ENCODE data around the gene INHBE.

The INHBE gene

DNA sequence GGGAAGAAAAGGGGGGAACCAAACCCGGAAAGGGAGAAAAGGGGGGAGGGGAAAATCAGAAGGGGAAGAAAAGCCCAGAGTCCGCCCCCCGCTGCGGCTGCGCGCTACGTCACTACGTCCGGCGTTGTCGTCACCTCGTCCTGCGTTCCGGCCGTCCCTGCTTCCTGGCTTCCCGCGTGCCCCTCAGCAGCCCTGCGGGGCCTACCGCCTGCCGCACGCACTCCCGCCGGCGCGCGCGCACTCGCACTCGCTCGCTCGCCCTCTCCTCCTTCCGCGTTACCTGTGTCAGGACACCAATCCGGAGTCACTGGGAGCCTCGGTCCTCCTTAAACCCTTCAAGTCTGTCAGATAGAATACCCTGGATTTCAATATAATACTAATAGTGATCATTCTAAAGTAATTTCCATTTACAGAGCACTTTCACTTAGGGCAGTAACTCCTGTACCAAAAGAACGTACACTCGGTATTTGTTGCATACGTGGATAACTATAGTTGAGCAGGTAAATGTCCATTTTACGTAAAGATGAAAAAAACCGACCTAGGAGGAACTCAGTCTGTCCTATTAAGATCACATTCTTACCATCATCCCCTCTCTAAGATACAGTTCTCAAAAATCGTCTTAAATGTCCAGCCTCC is 24.1 kb upstream of the INHBE start, which contains the start of gene R3HDM2:
Gene R3HDM2 (minus strand): TSS at position 113 of the 636 bp plus-strand sequence. CDS start 120,615 bp downstream, outside the sequence.
- ChIA-PET CTCF (interaction anchor here (6.8 kb wide), 1 partner anchor 23 kb away, joined by 45 read pairs; the partner anchor contains the start of gene INHBE), POLR2A (interaction anchor here (0.6 to 1.1 kb wide), 2 partner anchors 201 to 262 kb away, joined by 3 to 5 read pairs; partner anchors contain the start of gene SHMT2)
- Histone ChIP-seq H3K9me3 (ENCODE audit: control insufficient read depth, insufficient read depth, low read depth, low read length) (no peaks in the 10 kb centered on the region), H3K27ac (ENCODE audit: extremely low read depth, low read depth, low read length) (peak within 1 kb of the TSS; percentile 88), H3K4me3 (ENCODE audit: low read depth, low read length) (peak within 1 kb of the TSS; percentile 47), H3K4me1 (ENCODE audit: control insufficient read depth, insufficient read depth, low read length) (no peaks in the 10 kb centered on the region; the same call in 1 of the 2 replicates), H3K36me3 (ENCODE audit: control insufficient read depth in 2 of 2, insufficient read depth in 1 of 2, low read length in 2 of 2) (peaks cover 0 to under 1% of the 10 kb centered on the region in 2 experiments; a peak in 1 of 3 replicates)
- TF ChIP-seq ZBTB1 (tag by site-specific recombination; IDR thresholded peaks at IDR 0.05) (0 out of 2 replicates have a peak, but pooled peaks have one; percentile 22), ZNF223 (tag by site-specific recombination; IDR thresholded peaks at IDR 0.05) (no peak), ZEB2 (tag by site-specific recombination; IDR thresholded peaks at IDR 0.05) (peak; percentile 91), ZNF239 (tag by site-specific recombination; IDR thresholded peaks at IDR 0.05) (no peak), ZNF843 (tag by site-specific recombination; IDR thresholded peaks at IDR 0.05) (0 out of 2 replicates have a peak, but pooled peaks have one; percentile 29), ZNF626 (tag by site-specific recombination; IDR thresholded peaks at IDR 0.05) (no peak), KLF1 (tag by site-specific recombination; IDR thresholded peaks at IDR 0.05) (no peak; the same call in 1 of the 2 replicates), ZNF292 (tag by site-specific recombination; IDR thresholded peaks at IDR 0.05; ENCODE audit: borderline replicate concordance, low read depth) (no peak), ZNF26 (tag by site-specific recombination; IDR thresholded peaks at IDR 0.05) (no peak), GFI1B (tag by site-specific recombination; IDR thresholded peaks at IDR 0.05) (no peak), ZNF654 (tag by site-specific recombination; IDR thresholded peaks at IDR 0.05; ENCODE audit: low read depth) (no peak), ZNF529 (tag by site-specific recombination; IDR thresholded peaks at IDR 0.05; ENCODE audit: insufficient replicate concordance) (no peak), ZNF155 (tag by site-specific recombination; IDR thresholded peaks at IDR 0.05) (no peak), ZNF549 (tag by site-specific recombination; IDR thresholded peaks at IDR 0.05) (no peak), ZNF354C (tag by site-specific recombination; IDR thresholded peaks at IDR 0.05; ENCODE audit: borderline replicate concordance, low read depth) (no peak), ZNF341 (tag by site-specific recombination; IDR thresholded peaks at IDR 0.05; ENCODE audit: low read depth) (peak; percentile 76), ZNF423 (tag by site-specific recombination; IDR thresholded peaks at IDR 0.05) (no peak), ZNF623 (tag by site-specific recombination; IDR thresholded peaks at IDR 0.05) (no peak), ZNF521 (tag by site-specific recombination; IDR thresholded peaks at IDR 0.05) (no peak), ZNF174 (tag by site-specific recombination; IDR thresholded peaks at IDR 0.05) (no peak), ZNF362 (tag by site-specific recombination; IDR thresholded peaks at IDR 0.05) (no peak), ZNF2 (tag by site-specific recombination; IDR thresholded peaks at IDR 0.05) (peak; percentile 72), ZIC2 (tag by site-specific recombination; IDR thresholded peaks at IDR 0.05) (peak; percentile 91), HOXA7 (CRISPR knock-in tag; IDR thresholded peaks at IDR 0.05; ENCODE audit: borderline replicate concordance) (no peak), ZNF10 (tag by site-specific recombination; IDR thresholded peaks at IDR 0.05) (no peak), HOXD13 (CRISPR knock-in tag; IDR thresholded peaks at IDR 0.05; ENCODE audit: borderline replicate concordance) (no peak), EGR2 (tag by site-specific recombination; IDR thresholded peaks at IDR 0.05; ENCODE audit: low read depth) (no peak), ZNF24 (tag by site-specific recombination; IDR thresholded peaks at IDR 0.05) (no peak; the same call in 1 of the 2 replicates), ZBTB20 (tag by site-specific recombination; IDR thresholded peaks at IDR 0.05) (peak; percentile 54; the same call in 1 of the 2 replicates), TRIM28 (IDR thresholded peaks at IDR 0.05; ENCODE audit: borderline replicate concordance, low read length) (no peak), ZNF426 (tag by site-specific recombination; IDR thresholded peaks at IDR 0.05) (no peak), KLF10 (tag by site-specific recombination; IDR thresholded peaks at IDR 0.05) (no peak), ZBTB8A (tag by site-specific recombination; IDR thresholded peaks at IDR 0.05) (peak; percentile 91)
- TF ChIP-seq, protein P1, sequence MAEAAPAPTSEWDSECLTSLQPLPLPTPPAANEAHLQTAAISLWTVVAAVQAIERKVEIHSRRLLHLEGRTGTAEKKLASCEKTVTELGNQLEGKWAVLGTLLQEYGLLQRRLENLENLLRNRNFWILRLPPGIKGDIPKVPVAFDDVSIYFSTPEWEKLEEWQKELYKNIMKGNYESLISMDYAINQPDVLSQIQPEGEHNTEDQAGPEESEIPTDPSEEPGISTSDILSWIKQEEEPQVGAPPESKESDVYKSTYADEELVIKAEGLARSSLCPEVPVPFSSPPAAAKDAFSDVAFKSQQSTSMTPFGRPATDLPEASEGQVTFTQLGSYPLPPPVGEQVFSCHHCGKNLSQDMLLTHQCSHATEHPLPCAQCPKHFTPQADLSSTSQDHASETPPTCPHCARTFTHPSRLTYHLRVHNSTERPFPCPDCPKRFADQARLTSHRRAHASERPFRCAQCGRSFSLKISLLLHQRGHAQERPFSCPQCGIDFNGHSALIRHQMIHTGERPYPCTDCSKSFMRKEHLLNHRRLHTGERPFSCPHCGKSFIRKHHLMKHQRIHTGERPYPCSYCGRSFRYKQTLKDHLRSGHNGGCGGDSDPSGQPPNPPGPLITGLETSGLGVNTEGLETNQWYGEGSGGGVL (tag by site-specific recombination; IDR thresholded peaks at IDR 0.05): peak; percentile 99
- TF ChIP-seq, protein P2, sequence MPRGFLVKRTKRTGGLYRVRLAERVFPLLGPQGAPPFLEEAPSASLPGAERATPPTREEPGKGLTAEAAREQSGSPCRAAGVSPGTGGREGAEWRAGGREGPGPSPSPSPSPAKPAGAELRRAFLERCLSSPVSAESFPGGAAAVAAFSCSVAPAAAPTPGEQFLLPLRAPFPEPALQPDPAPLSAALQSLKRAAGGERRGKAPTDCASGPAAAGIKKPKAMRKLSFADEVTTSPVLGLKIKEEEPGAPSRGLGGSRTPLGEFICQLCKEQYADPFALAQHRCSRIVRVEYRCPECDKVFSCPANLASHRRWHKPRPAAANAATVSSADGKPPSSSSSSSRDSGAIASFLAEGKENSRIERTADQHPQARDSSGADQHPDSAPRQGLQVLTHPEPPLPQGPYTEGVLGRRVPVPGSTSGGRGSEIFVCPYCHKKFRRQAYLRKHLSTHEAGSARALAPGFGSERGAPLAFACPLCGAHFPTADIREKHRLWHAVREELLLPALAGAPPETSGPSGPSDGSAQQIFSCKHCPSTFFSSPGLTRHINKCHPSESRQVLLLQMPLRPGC (tag by site-specific recombination; IDR thresholded peaks at IDR 0.05): no peak; the same call in 1 of the 2 replicates

All from HEK293 (cell line).